ENCODE measurements around the gene URB2. TPM values are rescaled to one million over a fixed set of nuclear protein-coding genes. Genes with fewer than 3 reads are reported as not detected.

Gene URB2
- total and polyA plus RNA-seq, 10 of the 15 experiments (the other 5 are each of a cell fraction or from before 2014, with no cell fraction given) = 2.7 to 24.0 (median 16.9) TPM

GRCh38 chr1:229629261-229629660 lies 3.2 kb downstream of the URB2 start (continued):
- TF ChIP-seq ZBTB11 (CRISPR knock-in tag; IDR thresholded peaks at IDR 0.05) = no peak

- BruUV-seq (replicated peaks) = no TSS peak
- FAIRE-seq = no peak
- ChIA-PET SMC1A (ENCODE audit: uncharacterized antibody, unreplicated experiment) (interaction anchor here (1.6 to 2.0 kb wide), 2 partner anchors 9 to 52 kb away, joined by 4 read pairs; no protein-coding TSS in a partner anchor), RAD21 (ENCODE audit: unreplicated experiment) (no interaction called here), POLR2A (interaction anchor here (0.7 to 0.9 kb wide), 2 partner anchors 72 to 335 kb away, joined by 4 to 6 read pairs; no protein-coding TSS in a partner anchor), CTCF (interaction anchor here (1.0 to 1.6 kb wide), 4 partner anchors 11 to 72 kb away, joined by 3 to 6 read pairs (median 4); no protein-coding TSS in a partner anchor)
- Histone ChIP-seq H3K4me3 (no peak overlapping the region), H3K79me2 (ENCODE audit: control insufficient read depth, insufficient read depth, low read length) (peaks cover 54% of the 10 kb centered on the region), H3K4me2 (ENCODE audit: control insufficient read depth, insufficient read depth) (0 out of 2 replicates have a peak overlapping the region, but pooled peaks have one; percentile 25), H2AFZ (ENCODE audit: control insufficient read depth, low read depth, low read length) (no peak overlapping the region), H3K27ac (ENCODE audit: control insufficient read depth, insufficient read depth) (no peak overlapping the region), H4K20me1 (ENCODE audit: control insufficient read depth, insufficient read depth) (no peaks in the 10 kb centered on the region), H3K36me3 (ENCODE audit: control insufficient read depth in 2 of 2, insufficient read depth in 2 of 2, low read length in 1 of 2) (peaks cover 15 to 17% of the 10 kb centered on the region in 2 experiments), H3K9ac (ENCODE audit: control insufficient read depth, insufficient read depth, low read length) (no peak overlapping the region), H3K27me3 (replicated peaks in 1 of 2; ENCODE audit: control insufficient read depth in 2 of 2, insufficient read depth in 2 of 2, low read length in 1 of 2) (no peaks in the 10 kb centered on the region), H3K4me1 (ENCODE audit: control insufficient read depth, insufficient read depth, low read length) (no peaks in the 10 kb centered on the region; the same call in 1 of the 2 replicates), H3K9me3 (replicated peaks; ENCODE audit: control insufficient read depth, insufficient read depth, low read length) (no peaks in the 10 kb centered on the region)
- no peak for DNase-seq (ENCODE audit: low read depth, low spot score)
- TF ChIP-seq PBX3 (IDR thresholded peaks at IDR 0.05; ENCODE audit: insufficient replicate concordance, low read depth, low read length) = no peak
- no peak for TF ChIP-seq SREBF1 (IDR thresholded peaks at IDR 0.05; ENCODE audit: low read length)
- no peak for TF ChIP-seq POLR2AphosphoS2 (IDR thresholded peaks at IDR 0.05; ENCODE audit: low read depth, low read length)
- TF ChIP-seq SUZ12 (IDR thresholded peaks at IDR 0.05; ENCODE audit: unreplicated experiment) = no peak
- TF ChIP-seq IKZF2 (IDR thresholded peaks at IDR 0.05) = no peak
- no peak for TF ChIP-seq POU2F2 (IDR thresholded peaks at IDR 0.05; ENCODE audit: borderline replicate concordance, low read depth, low read length)
- no peak for TF ChIP-seq IKZF1 (conservative IDR thresholded peaks at IDR 0.05)
- no peak for TF ChIP-seq EGR1 (IDR thresholded peaks at IDR 0.05; ENCODE audit: borderline replicate concordance in 1 of 2, low read depth in 2 of 2, low read length in 2 of 2)
- no peak for TF ChIP-seq EED (IDR thresholded peaks at IDR 0.05; ENCODE audit: low read depth)
- no peak for TF ChIP-seq MYB (IDR thresholded peaks at IDR 0.05; ENCODE audit: borderline replicate concordance, low read depth, low read length)
- no peak for ATAC-seq
- in situ Hi-C loops (cut with MboI) = no loop called here
- 64% methylated on average over 3 of the region's 3 CpGs for WGBS (ENCODE audit: insufficient coverage, insufficient replicate concordance, low lambda C conversion rate, missing lambda C conversion rate)
- intact Hi-C loops (cut with micrococcal nuclease; ENCODE audit: unreplicated experiment) = no loop called here
Measured at GRCh38 chr1:229631148-229631547, 5.1 kb downstream of the URB2 start.

Data from GM12878 (cell line).